GM12891 (cell line): ENCODE data around the gene FBXL17.

ENCODE experiments used
- POLR2A ChIP-seq: IDR thresholded peaks from 2 replicates; pipeline ENCODE4 v1.6.1; 2011; ENCODE audit warnings: low read depth, low read length, control low read depth
- POLR2AphosphoS5 ChIP-seq: IDR thresholded peaks from 2 replicates; pipeline ENCODE4 v1.6.1; 2011; ENCODE audit warnings: low read depth, low read length, control low read depth
- POU2F2 ChIP-seq: IDR thresholded peaks from 2 replicates; pipeline ENCODE4 v1.6.1; 2011; ENCODE audit warnings: low read depth, mild to moderate bottlenecking, control low read depth, low read length, moderate library complexity
- SPI1 ChIP-seq: IDR thresholded peaks from 2 replicates; pipeline ENCODE4 v1.6.1; 2011; ENCODE audit warnings: low read depth, low read length, control low read depth
- TAF1 ChIP-seq: IDR thresholded peaks from 2 replicates; pipeline ENCODE4 v1.6.1; 2011; ENCODE audit warnings: low read depth, low read length, control low read depth

- TF ChIP-seq TAF1 = no peak
- TF ChIP-seq POLR2AphosphoS5 = no peak
- TF ChIP-seq SPI1 = no peak
- TF ChIP-seq POLR2A = no peak
- TF ChIP-seq POU2F2 = no peak
These were observed 466.6 kb downstream of the FBXL17 start for GRCh38 chr5:107915176-107915812.
